PC-9 (cell line): Measurements from ENCODE around the gene HUS1.

ENCODE experiments used
- EZH2 ChIP-seq: fragments of 200-600 bp; sonication (generic); IDR thresholded peaks from 2 replicates; pipeline ENCODE4 v1.8.0; 2017; ENCODE audit warnings: antibody characterized with exemption, low read depth
- TF ChIP-seq, protein P1 (sequence below): fragments of 200-600 bp; sonication (generic); conservative IDR thresholded peaks from 2 replicates; pipeline ENCODE4 v1.6.1; 2017; ENCODE audit warnings: mixed run types, antibody characterized with exemption, mild to moderate bottlenecking, moderate library complexity

DNA sequence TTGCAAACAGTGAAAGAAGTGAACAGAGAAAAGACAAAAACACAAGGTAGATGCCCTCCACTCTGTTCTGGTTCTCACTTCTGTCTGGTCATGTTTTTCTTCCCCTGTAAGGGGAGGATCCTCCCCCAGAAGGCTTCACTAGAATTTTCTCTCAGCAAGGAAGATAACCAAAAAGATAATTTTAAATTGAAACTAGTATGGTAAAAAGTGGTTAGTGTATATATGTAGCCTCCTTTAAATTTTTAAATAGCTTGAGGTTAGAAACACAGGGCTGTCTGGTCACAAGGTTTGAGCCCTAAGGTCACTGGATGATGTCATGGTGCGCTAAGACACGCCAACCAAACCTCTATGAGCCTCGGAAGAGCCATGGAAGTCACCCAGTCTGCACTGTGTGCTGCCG, 25.6 kb downstream of the HUS1 start:
- TF ChIP-seq, protein P1, sequence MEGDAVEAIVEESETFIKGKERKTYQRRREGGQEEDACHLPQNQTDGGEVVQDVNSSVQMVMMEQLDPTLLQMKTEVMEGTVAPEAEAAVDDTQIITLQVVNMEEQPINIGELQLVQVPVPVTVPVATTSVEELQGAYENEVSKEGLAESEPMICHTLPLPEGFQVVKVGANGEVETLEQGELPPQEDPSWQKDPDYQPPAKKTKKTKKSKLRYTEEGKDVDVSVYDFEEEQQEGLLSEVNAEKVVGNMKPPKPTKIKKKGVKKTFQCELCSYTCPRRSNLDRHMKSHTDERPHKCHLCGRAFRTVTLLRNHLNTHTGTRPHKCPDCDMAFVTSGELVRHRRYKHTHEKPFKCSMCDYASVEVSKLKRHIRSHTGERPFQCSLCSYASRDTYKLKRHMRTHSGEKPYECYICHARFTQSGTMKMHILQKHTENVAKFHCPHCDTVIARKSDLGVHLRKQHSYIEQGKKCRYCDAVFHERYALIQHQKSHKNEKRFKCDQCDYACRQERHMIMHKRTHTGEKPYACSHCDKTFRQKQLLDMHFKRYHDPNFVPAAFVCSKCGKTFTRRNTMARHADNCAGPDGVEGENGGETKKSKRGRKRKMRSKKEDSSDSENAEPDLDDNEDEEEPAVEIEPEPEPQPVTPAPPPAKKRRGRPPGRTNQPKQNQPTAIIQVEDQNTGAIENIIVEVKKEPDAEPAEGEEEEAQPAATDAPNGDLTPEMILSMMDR: no peak
- no peak for TF ChIP-seq EZH2
